ENCODE results near the gene PREP.

PREP gene

DNA sequence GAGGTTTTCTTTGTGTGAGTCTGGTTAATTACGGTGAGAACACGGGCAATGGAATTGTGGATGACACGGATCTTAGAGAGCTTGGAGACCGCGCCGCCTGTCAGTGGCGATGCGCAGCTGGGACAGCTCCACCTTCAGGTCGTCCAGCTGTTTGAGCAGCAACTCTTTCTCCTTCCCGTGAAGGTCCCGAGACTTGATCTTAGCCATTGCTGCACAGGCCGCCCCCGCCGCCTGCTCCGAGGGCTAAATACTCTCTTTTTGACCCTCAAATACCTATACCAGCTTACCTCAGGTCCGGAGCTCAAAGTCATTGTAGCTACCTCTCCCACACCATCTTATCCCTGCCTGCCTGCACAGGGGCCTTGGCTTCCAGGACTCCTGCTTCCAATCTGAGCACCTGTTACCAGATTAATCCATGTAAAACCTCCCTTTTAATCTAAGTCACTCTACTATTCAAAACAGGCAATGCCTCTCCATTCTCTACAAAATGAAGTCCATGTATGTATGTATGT is 100.2 kb downstream of the PREP start:
- H2BK5ac ChIP-seq (ENCODE audit: low read length): no peak overlapping the region
- peaks cover 0 to 2% of the 10 kb centered on the region in 2 donors for H3K9me3 ChIP-seq (replicated peaks in 1 of 2; ENCODE audit: control insufficient read depth in 2 of 2, insufficient read depth in 1 of 2, low read depth in 1 of 2, low read length in 2 of 2)
- H2BK120ac ChIP-seq (ENCODE audit: low read depth, low read length): no peak overlapping the region
- H3K36me3 ChIP-seq (replicated peaks in 1 of 2; ENCODE audit: control insufficient read depth in 2 of 2, insufficient read depth in 2 of 2, low read length in 2 of 2): peaks cover 0 to 24% of the 10 kb centered on the region in 2 donors
- no peak overlapping the region for H2BK12ac ChIP-seq (ENCODE audit: low read length)
- no peak overlapping the region for H3K9ac ChIP-seq (ENCODE audit: low read depth, low read length, poor library complexity)
- no peaks in the 10 kb centered on the region for H3K27me3 ChIP-seq (ENCODE audit: control insufficient read depth in 3 of 3, insufficient read depth in 3 of 3, low read depth in 1 of 3, low read length in 3 of 3)
- WGBS, 2 donors (ENCODE audit: extremely low coverage in 2 of 2, insufficient read length in 2 of 2, insufficient replicate concordance in 1 of 2): no CpG with 5 or more reads among the region's 16 CpGs
- H3K14ac ChIP-seq (ENCODE audit: low read length): no peak overlapping the region
- H4K91ac ChIP-seq (ENCODE audit: low read depth, low read length, poor library complexity): no peak overlapping the region
- H3K4me3 ChIP-seq (ENCODE audit: low read length in 2 of 2): no peak overlapping the region
- H3K18ac ChIP-seq (ENCODE audit: low read length): no peak overlapping the region
- H3K4me1 ChIP-seq (ENCODE audit: control insufficient read depth in 2 of 2, insufficient read depth in 1 of 2, low read depth in 1 of 2, low read length in 2 of 2): peaks cover 0 to 1% of the 10 kb centered on the region in 2 donors
- no peak overlapping the region for H4K8ac ChIP-seq (ENCODE audit: low read depth, low read length)
- no peak overlapping the region for H3K23ac ChIP-seq (ENCODE audit: low read depth, low read length, poor library complexity)
- H3K79me1 ChIP-seq (ENCODE audit: low read depth, low read length): no peaks in the 10 kb centered on the region
- H3K4ac ChIP-seq (ENCODE audit: low read length): no peak overlapping the region
- DNase-seq (ENCODE audit: low spot score): no peak
- H3K27ac ChIP-seq (replicated peaks; ENCODE audit: low read length): no peak overlapping the region
- no peak overlapping the region for H2BK15ac ChIP-seq (ENCODE audit: low read length)
- H2AK5ac ChIP-seq (ENCODE audit: low read depth, low read length): no peak overlapping the region
- no peak overlapping the region for H3K4me2 ChIP-seq (ENCODE audit: insufficient read depth, low read length, poor library complexity, severe bottlenecking)
- H2AFZ ChIP-seq (ENCODE audit: low read length): no peak overlapping the region

DNA sequence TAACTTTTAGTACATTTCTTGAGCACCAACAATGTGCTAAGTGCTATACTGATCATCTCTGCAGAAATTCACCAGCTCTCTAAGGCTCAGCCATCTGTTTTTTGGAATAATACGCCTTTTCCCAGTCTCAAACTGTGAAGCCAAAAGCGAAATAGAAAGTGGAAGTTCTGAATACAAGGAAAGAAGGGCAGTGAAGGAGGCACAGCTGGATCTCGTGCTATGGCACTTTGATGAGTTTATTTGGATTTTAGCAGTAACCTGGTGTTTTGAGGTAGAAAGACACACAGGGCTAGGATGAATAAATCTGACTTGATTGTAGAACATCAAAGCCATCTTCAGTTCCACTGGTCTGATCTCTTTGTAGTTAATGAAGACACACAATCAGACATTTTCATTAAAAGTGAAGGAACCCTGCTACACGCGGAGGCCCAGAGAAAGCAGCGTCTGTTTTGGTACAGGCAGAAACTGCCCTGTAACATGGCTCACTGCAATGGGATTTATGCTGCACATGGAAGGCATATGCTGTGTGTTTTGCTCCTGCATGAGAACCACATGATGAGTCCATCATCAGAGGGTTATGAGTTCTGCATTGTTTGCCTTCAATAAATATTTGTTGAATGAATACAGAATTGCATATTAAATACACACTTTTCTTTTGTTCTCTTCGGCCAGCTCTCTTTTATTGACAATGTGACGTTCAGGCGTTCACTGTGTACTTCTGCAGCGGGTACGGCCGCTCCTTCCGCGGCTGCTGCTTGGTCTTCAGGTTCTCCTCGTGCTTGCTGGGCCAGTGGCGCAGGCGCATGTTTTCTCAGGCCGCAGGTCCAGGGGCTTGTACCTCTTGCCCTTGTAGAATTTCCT is 100.9 kb downstream of the PREP start:
- Histone ChIP-seq H4K91ac (ENCODE audit: low read depth, low read length, poor library complexity) (no peak overlapping the region), H2AK5ac (ENCODE audit: low read depth, low read length) (no peak overlapping the region), H3K14ac (ENCODE audit: low read length) (no peak overlapping the region), H3K36me3 (replicated peaks in 1 of 2; ENCODE audit: control insufficient read depth in 2 of 2, insufficient read depth in 2 of 2, low read length in 2 of 2) (peaks cover 0 to 23% of the 10 kb centered on the region in 2 donors), H2BK12ac (ENCODE audit: low read length) (no peak overlapping the region), H2BK5ac (ENCODE audit: low read length) (no peak overlapping the region), H2BK120ac (ENCODE audit: low read depth, low read length) (no peak overlapping the region), H2BK15ac (ENCODE audit: low read length) (no peak overlapping the region), H2AFZ (ENCODE audit: low read length) (no peak overlapping the region), H3K23ac (ENCODE audit: low read depth, low read length, poor library complexity) (no peak overlapping the region), H3K4me3 (ENCODE audit: low read length in 2 of 2) (no peak overlapping the region), H3K4ac (ENCODE audit: low read length) (no peak overlapping the region), H3K9me3 (replicated peaks in 1 of 2; ENCODE audit: control insufficient read depth in 2 of 2, insufficient read depth in 1 of 2, low read depth in 1 of 2, low read length in 2 of 2) (peaks cover 0 to 2% of the 10 kb centered on the region in 2 donors), H4K8ac (ENCODE audit: low read depth, low read length) (no peak overlapping the region), H3K9ac (ENCODE audit: low read depth, low read length, poor library complexity) (no peak overlapping the region), H3K18ac (ENCODE audit: low read length) (no peak overlapping the region), H3K27ac (replicated peaks; ENCODE audit: low read length) (no peak overlapping the region), H3K79me1 (ENCODE audit: low read depth, low read length) (no peaks in the 10 kb centered on the region), H3K4me1 (ENCODE audit: control insufficient read depth in 2 of 2, insufficient read depth in 1 of 2, low read depth in 1 of 2, low read length in 2 of 2) (peaks cover 0 to 1% of the 10 kb centered on the region in 2 donors), H3K27me3 (ENCODE audit: control insufficient read depth in 3 of 3, insufficient read depth in 3 of 3, low read depth in 1 of 3, low read length in 3 of 3) (no peaks in the 10 kb centered on the region), H3K4me2 (ENCODE audit: insufficient read depth, low read length, poor library complexity, severe bottlenecking) (no peak overlapping the region)
- no peak for DNase-seq (ENCODE audit: low spot score)
- WGBS, 2 donors (ENCODE audit: extremely low coverage in 2 of 2, insufficient read length in 2 of 2, insufficient replicate concordance in 1 of 2): no CpG with 5 or more reads among the region's 18 CpGs

DNA sequence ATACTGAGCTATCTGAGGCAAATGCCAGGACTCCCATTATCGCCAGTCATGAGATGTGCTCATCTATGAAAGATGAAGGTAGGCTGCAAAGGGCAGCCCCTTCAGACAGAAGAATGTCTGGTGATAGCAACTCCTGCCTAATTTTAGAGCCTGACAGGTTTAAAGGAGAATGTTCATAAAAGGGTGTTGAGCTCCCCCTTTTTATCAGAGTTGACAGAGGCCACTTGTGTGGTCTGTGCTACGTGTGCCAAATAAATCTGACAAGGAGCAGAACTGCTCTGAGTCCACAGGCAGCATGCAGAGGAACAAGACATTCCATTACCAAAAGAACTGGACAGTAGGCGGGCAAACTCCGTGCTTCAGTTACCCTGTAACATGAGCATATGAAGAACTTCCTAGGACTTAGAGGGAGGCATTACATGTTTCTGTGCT is 101.8 kb downstream of the PREP start:
- Histone ChIP-seq H4K91ac (ENCODE audit: low read depth, low read length, poor library complexity) (no peak overlapping the region), H2AK5ac (ENCODE audit: low read depth, low read length) (no peak overlapping the region), H3K14ac (ENCODE audit: low read length) (no peak overlapping the region), H2AFZ (ENCODE audit: low read length) (no peak overlapping the region), H3K9ac (ENCODE audit: low read depth, low read length, poor library complexity) (no peak overlapping the region), H3K27ac (replicated peaks; ENCODE audit: low read length) (no peak overlapping the region), H3K36me3 (replicated peaks in 1 of 2; ENCODE audit: control insufficient read depth in 2 of 2, insufficient read depth in 2 of 2, low read length in 2 of 2) (peaks cover 0 to 18% of the 10 kb centered on the region in 2 donors), H2BK5ac (ENCODE audit: low read length) (no peak overlapping the region), H3K4me1 (ENCODE audit: control insufficient read depth in 2 of 2, insufficient read depth in 1 of 2, low read depth in 1 of 2, low read length in 2 of 2) (peaks cover 0 to 1% of the 10 kb centered on the region in 2 donors), H3K27me3 (ENCODE audit: control insufficient read depth in 3 of 3, insufficient read depth in 3 of 3, low read depth in 1 of 3, low read length in 3 of 3) (no peaks in the 10 kb centered on the region), H3K79me1 (ENCODE audit: low read depth, low read length) (no peaks in the 10 kb centered on the region), H2BK12ac (ENCODE audit: low read length) (no peak overlapping the region), H4K8ac (ENCODE audit: low read depth, low read length) (no peak overlapping the region), H3K4me3 (ENCODE audit: low read length in 2 of 2) (no peak overlapping the region), H3K9me3 (replicated peaks in 1 of 2; ENCODE audit: control insufficient read depth in 2 of 2, insufficient read depth in 1 of 2, low read depth in 1 of 2, low read length in 2 of 2) (peaks cover 0 to 2% of the 10 kb centered on the region in 2 donors), H3K18ac (ENCODE audit: low read length) (no peak overlapping the region), H3K4me2 (ENCODE audit: insufficient read depth, low read length, poor library complexity, severe bottlenecking) (no peak overlapping the region), H3K23ac (ENCODE audit: low read depth, low read length, poor library complexity) (no peak overlapping the region), H2BK120ac (ENCODE audit: low read depth, low read length) (no peak overlapping the region), H2BK15ac (ENCODE audit: low read length) (no peak overlapping the region), H3K4ac (ENCODE audit: low read length) (no peak overlapping the region)
- DNase-seq (ENCODE audit: low spot score): no peak
- WGBS, 2 donors (ENCODE audit: extremely low coverage in 2 of 2, insufficient read length in 2 of 2, insufficient replicate concordance in 1 of 2): no CpG with 5 or more reads among the region's 4 CpGs

DNA sequence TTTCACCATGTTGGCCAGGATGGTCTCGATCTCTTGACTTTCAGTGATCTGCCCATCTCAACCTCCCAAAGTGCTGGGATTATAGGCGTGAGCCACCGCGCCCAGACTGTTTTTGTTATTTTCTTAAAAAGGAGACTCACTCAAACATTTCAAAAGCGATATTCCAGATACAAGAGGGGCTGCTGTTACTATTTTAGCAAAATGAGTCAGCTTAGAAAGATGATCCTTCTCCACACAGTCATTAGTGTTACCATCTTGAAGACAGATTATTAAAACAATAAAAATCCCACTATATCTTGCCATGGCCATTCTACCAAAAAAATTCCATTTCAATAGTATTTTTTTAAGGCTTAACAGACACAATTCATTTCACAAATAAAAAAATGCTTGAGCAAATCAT is 102.8 kb downstream of the PREP start:
- no peaks in the 10 kb centered on the region for H3K79me1 ChIP-seq (ENCODE audit: low read depth, low read length)
- peaks cover 0 to 1% of the 10 kb centered on the region in 2 donors for H3K4me1 ChIP-seq (ENCODE audit: control insufficient read depth in 2 of 2, insufficient read depth in 1 of 2, low read depth in 1 of 2, low read length in 2 of 2)
- no peak overlapping the region for H3K14ac ChIP-seq (ENCODE audit: low read length)
- no peak overlapping the region for H4K8ac ChIP-seq (ENCODE audit: low read depth, low read length)
- H2BK12ac ChIP-seq (ENCODE audit: low read length): no peak overlapping the region
- no peak overlapping the region for H3K9ac ChIP-seq (ENCODE audit: low read depth, low read length, poor library complexity)
- no peak overlapping the region for H2BK120ac ChIP-seq (ENCODE audit: low read depth, low read length)
- WGBS, 2 donors (ENCODE audit: extremely low coverage in 2 of 2, insufficient read length in 2 of 2, insufficient replicate concordance in 1 of 2): no CpG with 5 or more reads among the region's 5 CpGs
- H3K4me2 ChIP-seq (ENCODE audit: insufficient read depth, low read length, poor library complexity, severe bottlenecking): no peak overlapping the region
- H2AFZ ChIP-seq (ENCODE audit: low read length): no peak overlapping the region
- H3K27me3 ChIP-seq (ENCODE audit: control insufficient read depth in 3 of 3, insufficient read depth in 3 of 3, low read depth in 1 of 3, low read length in 3 of 3): no peaks in the 10 kb centered on the region
- no peak overlapping the region for H3K4me3 ChIP-seq (ENCODE audit: low read length in 2 of 2)
- no peak overlapping the region for H3K27ac ChIP-seq (replicated peaks; ENCODE audit: low read length)
- H3K9me3 ChIP-seq (replicated peaks in 1 of 2; ENCODE audit: control insufficient read depth in 2 of 2, insufficient read depth in 1 of 2, low read depth in 1 of 2, low read length in 2 of 2): peaks cover 0 to 2% of the 10 kb centered on the region in 2 donors
- no peak overlapping the region for H3K18ac ChIP-seq (ENCODE audit: low read length)
- no peak overlapping the region for H3K4ac ChIP-seq (ENCODE audit: low read length)
- DNase-seq (ENCODE audit: low spot score): no peak
- H2BK15ac ChIP-seq (ENCODE audit: low read length): no peak overlapping the region
- H4K91ac ChIP-seq (ENCODE audit: low read depth, low read length, poor library complexity): no peak overlapping the region
- no peak overlapping the region for H3K23ac ChIP-seq (ENCODE audit: low read depth, low read length, poor library complexity)
- H3K36me3 ChIP-seq (replicated peaks in 1 of 2; ENCODE audit: control insufficient read depth in 2 of 2, insufficient read depth in 2 of 2, low read length in 2 of 2): peaks cover 0 to 16% of the 10 kb centered on the region in 2 donors
- H2BK5ac ChIP-seq (ENCODE audit: low read length): no peak overlapping the region
- H2AK5ac ChIP-seq (ENCODE audit: low read depth, low read length): no peak overlapping the region
